ENCODE measurements around the gene GNG13. TPM values are rescaled to one million over a fixed set of nuclear protein-coding genes. Genes with fewer than 3 reads are reported as not detected.

GNG13 gene
- total and polyA plus RNA-seq, 2 of the 4 experiments (the other 2 are of a cell fraction), result not detected

- no peak for TF ChIP-seq ELK1 (IDR thresholded peaks at IDR 0.05; ENCODE audit: borderline replicate concordance, low read depth, low read length)
Observed at GRCh38 chr16:759110-759910, 41.2 kb downstream of the GNG13 start (continued).

GRCh38 chr16:756428-756827 is 44.1 kb downstream of the GNG13 start:
- no peak overlapping the region for H2AK5ac ChIP-seq (ENCODE audit: low read depth, low read length)
- no peak overlapping the region for H3K56ac ChIP-seq (ENCODE audit: extremely low read depth, insufficient read depth, low read length)
- H3K27me3 ChIP-seq (ENCODE audit: control insufficient read depth, insufficient read depth, low read length), result peaks cover 13% of the 10 kb centered on the region
- no peaks in the 10 kb centered on the region for H4K20me1 ChIP-seq (ENCODE audit: insufficient read depth, low read length)
- H3K14ac ChIP-seq (replicated peaks; ENCODE audit: low read depth, low read length), result no peak overlapping the region
- no peak overlapping the region for H3K23ac ChIP-seq (ENCODE audit: low read depth, low read length)
- no peaks in the 10 kb centered on the region for H3K36me3 ChIP-seq (ENCODE audit: control insufficient read depth, insufficient read depth, low read length)
- H3K9ac ChIP-seq (ENCODE audit: low read depth, low read length), result no peak overlapping the region
- H2BK5ac ChIP-seq (ENCODE audit: low read depth, low read length, poor library complexity, severe bottlenecking), result no peak overlapping the region
- H3K4ac ChIP-seq (ENCODE audit: low read depth, low read length), result no peak overlapping the region
- H4K5ac ChIP-seq (ENCODE audit: low read depth, low read length), result no peak overlapping the region
- DNase-seq, result no peak
- no peak overlapping the region for H2AFZ ChIP-seq (replicated peaks; ENCODE audit: low read length, poor library complexity)
- no peak overlapping the region for H3K4me2 ChIP-seq (ENCODE audit: low read depth, low read length)
- in situ Hi-C loops (cut with MboI; ENCODE audit: low sequenced_read_pairs) (no loop called here), dilution Hi-C loops (cut with HindIII; ENCODE audit: low sequenced_read_pairs, unreplicated experiment) (no loop called here), intact Hi-C loops (cut with micrococcal nuclease) (no loop called here)
- ChIA-PET CTCF (no interaction called here), POLR2A (ENCODE audit: unreplicated experiment) (no interaction called here)
- H4K8ac ChIP-seq (ENCODE audit: low read depth in 2 of 2, low read length in 2 of 2), result no peak overlapping the region
- H2AK9ac ChIP-seq (replicated peaks; ENCODE audit: low read depth, low read length, poor library complexity), result no peak overlapping the region
- H3K4me1 ChIP-seq (ENCODE audit: control insufficient read depth, insufficient read depth, low read length), result no peaks in the 10 kb centered on the region
- no peak overlapping the region for H3K27ac ChIP-seq (ENCODE audit: insufficient read depth, low read length)
- H2BK120ac ChIP-seq (ENCODE audit: low read depth, low read length), result no peak overlapping the region
- H3K9me3 ChIP-seq (ENCODE audit: control insufficient read depth, insufficient read depth, low read length), result peaks cover 3% of the 10 kb centered on the region
- H4K91ac ChIP-seq (ENCODE audit: insufficient read depth, low read depth, low read length), result no peak overlapping the region
- no peak overlapping the region for H3K18ac ChIP-seq (ENCODE audit: low read depth, low read length)
- ATAC-seq (ENCODE audit: low read depth), result no peak
- no peak overlapping the region for H3K4me3 ChIP-seq (ENCODE audit: insufficient read depth, low read depth, low read length)
- H3K79me1 ChIP-seq (ENCODE audit: low read depth in 1 of 2, low read length in 2 of 2), result no peaks in the 10 kb centered on the region
- BruUV-seq (replicated peaks), result no TSS peak
- WGBS, 2 experiments (ENCODE audit: extremely low coverage in 2 of 2, insufficient read length in 1 of 2), result 100% methylated on average over 2 of the region's 5 CpGs; no CpG with 5 or more reads in 1 of the 2 experiments
- H2BK15ac ChIP-seq (ENCODE audit: low read depth, low read length), result no peak overlapping the region
- H3K9me1 ChIP-seq (ENCODE audit: insufficient read depth, low read length), result no peaks in the 10 kb centered on the region
- no peak overlapping the region for H2BK20ac ChIP-seq (ENCODE audit: low read depth, low read length)
- no peak for TF ChIP-seq RFX5 (IDR thresholded peaks at IDR 0.05; ENCODE audit: low read depth, low read length)
- no peak for TF ChIP-seq POLR2A (IDR thresholded peaks at IDR 0.05; ENCODE audit: low read depth, low read length)
- no peak for TF ChIP-seq SMC3 (IDR thresholded peaks at IDR 0.05; ENCODE audit: low read depth, low read length)
- TF ChIP-seq USF2 (IDR thresholded peaks at IDR 0.05; ENCODE audit: low read depth, low read length), result no peak
- TF ChIP-seq FOS (IDR thresholded peaks at IDR 0.05; ENCODE audit: low read depth, low read length), result no peak
- TF ChIP-seq MAFK (IDR thresholded peaks at IDR 0.05; ENCODE audit: low read depth, low read length), result no peak
- no peak for TF ChIP-seq CHD1 (IDR thresholded peaks at IDR 0.05; ENCODE audit: low read depth, low read length)
- no peak for TF ChIP-seq RAD21 (IDR thresholded peaks at IDR 0.05; ENCODE audit: low read length)
- no peak for TF ChIP-seq MAZ (IDR thresholded peaks at IDR 0.05; ENCODE audit: borderline replicate concordance, low read depth, low read length)
- TF ChIP-seq BHLHE40 (IDR thresholded peaks at IDR 0.05; ENCODE audit: low read depth, low read length), result no peak
- no peak for TF ChIP-seq ELK1 (IDR thresholded peaks at IDR 0.05; ENCODE audit: borderline replicate concordance, low read depth, low read length)
- TF ChIP-seq CEBPB (IDR thresholded peaks at IDR 0.05; ENCODE audit: low read depth, low read length), result no peak
- TF ChIP-seq RCOR1 (IDR thresholded peaks at IDR 0.05; ENCODE audit: insufficient replicate concordance, low read length), result no peak

All from IMR-90 (cell line).